ENCODE measurements around the gene DCBLD2.

The DCBLD2 gene

DNA sequence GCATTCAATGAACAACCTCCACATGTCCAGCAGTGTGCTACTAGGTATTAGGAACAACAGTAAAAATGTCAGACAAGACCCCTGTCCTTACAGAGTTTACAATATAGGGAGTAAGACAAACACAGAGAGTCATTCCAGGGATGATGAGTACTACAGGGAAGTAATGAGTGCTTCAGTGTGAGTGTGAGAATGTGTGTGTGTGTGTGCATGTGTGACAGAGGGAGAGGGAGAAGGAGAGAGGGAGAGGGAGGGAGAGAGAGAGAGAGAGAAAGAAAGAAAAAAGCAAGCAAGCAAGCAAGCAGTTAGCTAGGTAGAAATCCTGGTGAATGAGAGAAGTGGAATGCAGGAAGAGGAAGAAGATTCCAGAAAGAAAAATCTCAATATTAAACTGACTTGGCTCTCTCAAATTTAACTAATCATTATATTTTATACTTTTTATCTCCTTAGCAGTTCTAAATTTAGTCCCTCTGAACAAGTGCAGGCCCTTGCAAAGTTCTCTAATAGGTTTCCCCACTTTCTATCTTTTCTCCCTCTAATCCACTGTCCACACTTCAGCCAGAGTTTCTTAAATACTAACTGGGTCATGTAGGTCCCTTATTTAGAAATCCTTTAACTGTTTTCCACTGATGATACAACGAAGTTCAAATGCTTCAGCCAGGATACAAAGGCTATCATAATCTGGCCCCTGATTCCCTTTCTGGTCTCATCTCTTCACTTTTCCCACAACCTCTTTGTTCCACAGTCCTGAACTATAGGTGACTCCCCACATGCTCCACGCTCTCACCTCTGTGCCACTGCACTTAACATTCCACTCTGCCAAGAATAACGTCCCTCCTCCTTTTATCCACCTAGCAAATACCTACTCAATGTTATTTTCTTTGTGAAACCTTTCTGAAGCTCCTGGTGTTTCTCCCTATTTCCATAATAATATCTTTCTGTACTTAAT is 10.3 kb downstream of the DCBLD2 start:
- H2AK5ac ChIP-seq (ENCODE audit: low read length): no peak overlapping the region
- no peaks in the 10 kb centered on the region for H3K27me3 ChIP-seq (ENCODE audit: insufficient read depth, low read length)
- no peak overlapping the region for H4K91ac ChIP-seq (ENCODE audit: low read depth, low read length)
- no peak overlapping the region for H3K23ac ChIP-seq (ENCODE audit: low read length)
- no peak overlapping the region for H3K9ac ChIP-seq (ENCODE audit: low read length)
- no peak overlapping the region for H4K8ac ChIP-seq (ENCODE audit: low read depth, low read length)
- no peak overlapping the region for H2BK5ac ChIP-seq (ENCODE audit: low read depth, low read length, poor library complexity)
- H3K79me1 ChIP-seq (ENCODE audit: low read length): no peaks in the 10 kb centered on the region
- H4K12ac ChIP-seq (ENCODE audit: low read depth, low read length): no peak overlapping the region
- no CpG with 5 or more reads among the region's 3 CpGs for WGBS (ENCODE audit: extremely low coverage, insufficient coverage, insufficient read length)
- no peaks in the 10 kb centered on the region for H3K36me3 ChIP-seq (ENCODE audit: control insufficient read depth in 1 of 2, insufficient read depth in 2 of 2, low read length in 2 of 2)
- no peak overlapping the region for H3K4me3 ChIP-seq (ENCODE audit: low read depth, low read length)
- H3K79me2 ChIP-seq (ENCODE audit: control insufficient read depth, insufficient read depth, low read length, poor library complexity): no peaks in the 10 kb centered on the region
- H3K4me2 ChIP-seq (ENCODE audit: low read length): no peak overlapping the region
- no peak overlapping the region for H2BK120ac ChIP-seq (ENCODE audit: insufficient read depth, low read length, poor library complexity)
- no peak overlapping the region for H3K14ac ChIP-seq (ENCODE audit: low read length)
- H3K4ac ChIP-seq (ENCODE audit: low read depth, low read length): no peak overlapping the region
- peaks cover 2% of the 10 kb centered on the region in 2 experiments for H3K4me1 ChIP-seq (ENCODE audit: control insufficient read depth in 1 of 2, insufficient read depth in 2 of 2, low read length in 2 of 2)
- no peak overlapping the region for H2BK12ac ChIP-seq (ENCODE audit: low read length)
- H3K27ac ChIP-seq (ENCODE audit: low read depth, low read length): no peak overlapping the region
- no peak for DNase-seq
- no peak overlapping the region for H3K18ac ChIP-seq (ENCODE audit: low read length)
- H3K9me3 ChIP-seq (ENCODE audit: insufficient read depth, low read depth, low read length): no peaks in the 10 kb centered on the region
- no peak overlapping the region for H2AFZ ChIP-seq (ENCODE audit: insufficient read depth, low read length, poor library complexity)

DNA sequence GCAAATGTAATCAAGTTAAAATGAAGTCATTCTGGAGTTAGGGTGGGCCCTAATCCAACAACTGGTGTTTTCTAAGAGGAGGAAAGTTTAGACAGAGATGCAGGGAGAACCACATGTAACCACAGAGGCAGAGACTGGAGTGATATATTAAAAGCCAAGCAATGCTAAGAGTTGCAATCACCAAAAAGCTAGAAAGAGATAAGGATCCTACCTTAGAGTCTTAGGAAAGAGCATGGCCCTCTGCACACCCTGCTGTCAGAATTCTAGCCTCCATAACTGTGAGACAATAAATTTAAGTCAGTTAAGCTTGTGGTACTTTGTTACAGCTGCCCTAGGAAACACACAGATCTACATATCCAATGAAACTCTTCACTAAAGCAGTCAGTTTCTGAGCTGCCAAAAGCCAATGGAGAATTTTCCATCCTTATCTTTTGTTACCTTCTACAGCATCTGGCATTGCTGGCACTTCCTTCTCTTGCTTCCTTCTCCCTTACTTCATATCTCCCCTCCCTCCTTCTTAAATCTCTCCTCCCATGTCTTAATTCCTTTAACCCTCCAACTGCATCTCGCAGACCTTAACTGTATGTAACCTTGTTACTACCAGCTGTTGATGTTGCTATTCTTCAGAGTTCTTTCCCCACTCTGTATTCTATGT is 11.2 kb downstream of the DCBLD2 start:
- Histone ChIP-seq H3K4me1 (ENCODE audit: control insufficient read depth in 1 of 2, insufficient read depth in 2 of 2, low read length in 2 of 2) (peaks cover 2 to 3% of the 10 kb centered on the region in 2 experiments), H4K12ac (ENCODE audit: low read depth, low read length) (no peak overlapping the region), H2AK5ac (ENCODE audit: low read length) (no peak overlapping the region), H3K14ac (ENCODE audit: low read length) (no peak overlapping the region), H4K91ac (ENCODE audit: low read depth, low read length) (no peak overlapping the region), H3K4me3 (ENCODE audit: low read depth, low read length) (no peak overlapping the region), H3K36me3 (ENCODE audit: control insufficient read depth in 1 of 2, insufficient read depth in 2 of 2, low read length in 2 of 2) (no peaks in the 10 kb centered on the region), H2AFZ (ENCODE audit: insufficient read depth, low read length, poor library complexity) (no peak overlapping the region), H3K9me3 (ENCODE audit: insufficient read depth, low read depth, low read length) (no peaks in the 10 kb centered on the region), H3K27ac (ENCODE audit: low read depth, low read length) (no peak overlapping the region), H3K4ac (ENCODE audit: low read depth, low read length) (no peak overlapping the region), H3K18ac (ENCODE audit: low read length) (no peak overlapping the region), H2BK5ac (ENCODE audit: low read depth, low read length, poor library complexity) (no peak overlapping the region), H3K9ac (ENCODE audit: low read length) (no peak overlapping the region), H3K4me2 (ENCODE audit: low read length) (no peak overlapping the region), H2BK120ac (ENCODE audit: insufficient read depth, low read length, poor library complexity) (no peak overlapping the region), H3K27me3 (ENCODE audit: insufficient read depth, low read length) (no peaks in the 10 kb centered on the region), H3K79me2 (ENCODE audit: control insufficient read depth, insufficient read depth, low read length, poor library complexity) (no peaks in the 10 kb centered on the region), H3K23ac (ENCODE audit: low read length) (no peak overlapping the region), H4K8ac (ENCODE audit: low read depth, low read length) (no peak overlapping the region), H3K79me1 (ENCODE audit: low read length) (no peaks in the 10 kb centered on the region), H2BK12ac (ENCODE audit: low read length) (no peak overlapping the region)
- no CpG with 5 or more reads among the region's 1 CpG for WGBS (ENCODE audit: extremely low coverage, insufficient coverage, insufficient read length)
- no peak for DNase-seq

DNA sequence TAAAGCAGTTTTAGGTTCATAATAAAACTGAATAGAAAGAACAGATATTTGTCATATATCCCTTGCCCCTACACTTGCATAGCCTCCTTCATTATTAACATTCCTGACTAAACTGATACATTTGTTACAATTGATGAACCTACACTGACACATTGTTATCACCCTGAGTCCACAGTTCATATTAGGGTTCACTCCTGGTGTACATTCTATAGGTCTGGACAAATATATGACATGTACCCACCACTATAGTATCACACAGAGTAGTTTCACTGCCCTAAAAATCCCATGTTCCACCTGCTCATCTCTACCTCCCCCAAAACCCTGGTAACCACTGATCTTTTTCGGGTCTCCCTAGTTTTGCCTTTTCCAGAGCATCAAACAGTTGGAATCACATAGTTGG is 13.8 kb downstream of the DCBLD2 start:
- H3K4ac ChIP-seq (ENCODE audit: low read depth, low read length): no peak overlapping the region
- no peak overlapping the region for H2BK120ac ChIP-seq (ENCODE audit: insufficient read depth, low read length, poor library complexity)
- H3K27ac ChIP-seq (ENCODE audit: low read depth, low read length): no peak overlapping the region
- H3K9ac ChIP-seq (ENCODE audit: low read length): no peak overlapping the region
- no peaks in the 10 kb centered on the region for H3K79me1 ChIP-seq (ENCODE audit: low read length)
- no peak overlapping the region for H3K4me3 ChIP-seq (ENCODE audit: low read depth, low read length)
- no CpG with 5 or more reads among the region's 1 CpG for WGBS (ENCODE audit: extremely low coverage, insufficient coverage, insufficient read length)
- H2AFZ ChIP-seq (ENCODE audit: insufficient read depth, low read length, poor library complexity): no peak overlapping the region
- H4K8ac ChIP-seq (ENCODE audit: low read depth, low read length): no peak overlapping the region
- H2AK5ac ChIP-seq (ENCODE audit: low read length): no peak overlapping the region
- H2BK12ac ChIP-seq (ENCODE audit: low read length): no peak overlapping the region
- H3K9me3 ChIP-seq (ENCODE audit: insufficient read depth, low read depth, low read length): no peaks in the 10 kb centered on the region
- no peak overlapping the region for H3K14ac ChIP-seq (ENCODE audit: low read length)
- no peaks in the 10 kb centered on the region for H3K79me2 ChIP-seq (ENCODE audit: control insufficient read depth, insufficient read depth, low read length, poor library complexity)
- no peak overlapping the region for H2BK5ac ChIP-seq (ENCODE audit: low read depth, low read length, poor library complexity)
- H4K12ac ChIP-seq (ENCODE audit: low read depth, low read length): no peak overlapping the region
- H3K36me3 ChIP-seq (ENCODE audit: control insufficient read depth in 1 of 2, insufficient read depth in 2 of 2, low read length in 2 of 2): no peaks in the 10 kb centered on the region
- no peak overlapping the region for H3K23ac ChIP-seq (ENCODE audit: low read length)
- H3K4me1 ChIP-seq (ENCODE audit: control insufficient read depth in 1 of 2, insufficient read depth in 2 of 2, low read length in 2 of 2): peaks cover 2 to 4% of the 10 kb centered on the region in 2 experiments
- no peaks in the 10 kb centered on the region for H3K27me3 ChIP-seq (ENCODE audit: insufficient read depth, low read length)
- DNase-seq: no peak
- no peak overlapping the region for H3K18ac ChIP-seq (ENCODE audit: low read length)
- H4K91ac ChIP-seq (ENCODE audit: low read depth, low read length): no peak overlapping the region
- no peak overlapping the region for H3K4me2 ChIP-seq (ENCODE audit: low read length)

DNA sequence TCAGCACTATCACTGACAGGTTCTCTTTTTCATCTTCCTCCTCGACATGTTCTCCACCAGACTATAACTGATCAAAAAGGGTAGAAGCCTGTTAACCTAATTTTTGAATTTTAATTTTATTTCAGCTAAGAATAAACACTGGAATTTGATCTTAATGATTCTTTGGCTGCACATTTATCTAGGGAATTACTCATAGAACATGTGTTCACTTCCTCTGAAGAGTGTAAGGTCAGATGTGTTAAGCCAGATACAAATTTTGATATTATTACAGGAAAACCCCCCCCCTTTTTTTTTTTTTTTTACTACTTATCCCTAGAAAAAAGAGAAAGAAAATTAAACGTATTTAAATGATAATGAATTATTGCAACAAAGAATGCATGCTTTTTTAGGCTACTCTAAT is 15.0 kb downstream of the DCBLD2 start:
- Histone ChIP-seq H2BK5ac (ENCODE audit: low read depth, low read length, poor library complexity) (no peak overlapping the region), H3K79me1 (ENCODE audit: low read length) (no peaks in the 10 kb centered on the region), H3K9ac (ENCODE audit: low read length) (no peak overlapping the region), H3K4ac (ENCODE audit: low read depth, low read length) (no peak overlapping the region), H3K27ac (ENCODE audit: low read depth, low read length) (no peak overlapping the region), H3K4me2 (ENCODE audit: low read length) (no peak overlapping the region), H3K18ac (ENCODE audit: low read length) (no peak overlapping the region), H3K14ac (ENCODE audit: low read length) (no peak overlapping the region), H3K23ac (ENCODE audit: low read length) (no peak overlapping the region), H3K4me3 (ENCODE audit: low read depth, low read length) (no peak overlapping the region), H3K4me1 (ENCODE audit: control insufficient read depth in 1 of 2, insufficient read depth in 2 of 2, low read length in 2 of 2) (peaks cover 0 to 3% of the 10 kb centered on the region in 2 experiments), H3K9me3 (ENCODE audit: insufficient read depth, low read depth, low read length) (no peaks in the 10 kb centered on the region), H4K91ac (ENCODE audit: low read depth, low read length) (no peak overlapping the region), H3K79me2 (ENCODE audit: control insufficient read depth, insufficient read depth, low read length, poor library complexity) (no peaks in the 10 kb centered on the region), H4K12ac (ENCODE audit: low read depth, low read length) (no peak overlapping the region), H2AFZ (ENCODE audit: insufficient read depth, low read length, poor library complexity) (no peak overlapping the region), H3K36me3 (ENCODE audit: control insufficient read depth in 1 of 2, insufficient read depth in 2 of 2, low read length in 2 of 2) (peaks cover 0 to 1% of the 10 kb centered on the region in 2 experiments), H2AK5ac (ENCODE audit: low read length) (no peak overlapping the region), H2BK120ac (ENCODE audit: insufficient read depth, low read length, poor library complexity) (no peak overlapping the region), H3K27me3 (ENCODE audit: insufficient read depth, low read length) (no peaks in the 10 kb centered on the region), H2BK12ac (ENCODE audit: low read length) (no peak overlapping the region), H4K8ac (ENCODE audit: low read depth, low read length) (no peak overlapping the region)
- no CpG with 5 or more reads among the region's 2 CpGs for WGBS (ENCODE audit: extremely low coverage, insufficient coverage, insufficient read length)
- no peak for DNase-seq

All from trophoblast cell (in vitro differentiated cells and primary cell).